T-helper 2 cell (primary cell): ENCODE results near the gene ZNF148.
"Not testable (repeated sequence)": the region's sequence is repeated elsewhere in the genome, so short reads cannot be mapped to it uniquely, and the experiment has no call there.

Experiments
- DNase-seq, 5 experiments: peaks; one replicate each; pipeline versions ENCODE4 v3.0.0 to v3.0.0-alpha.2; 2012 to 2022
- total RNA-seq, 2 donors: gene quantifications; one replicate each; lab custom pipeline; 2026; lab: John Stamatoyannopoulos, UW

The ZNF148 gene
- 55.5 to 85.5 reads per million in 2 donors for total RNA-seq

- DNase-seq = peak; percentile 83 to 96 (median 85)
Observed at GRCh38 chr3:125374996-125375941, at the start of gene ZNF148. Gene ZNF148, minus strand, starts transcription at chr3:125375325. Its CDS starts 61,685 bp downstream, at chr3:125313640.

- no peak for DNase-seq
Observed at GRCh38 chr3:125418306-125418705, 43.2 kb upstream of the ZNF148 start.

- DNase-seq = no peak
Observed at GRCh38 chr3:125416235-125416634, 41.1 kb upstream of the ZNF148 start.

- DNase-seq = no peak
Observed at GRCh38 chr3:125414669-125415068, 39.5 kb upstream of the ZNF148 start.

- DNase-seq = no peak
Observed at GRCh38 chr3:125410922-125411321, 35.8 kb upstream of the ZNF148 start.

- no peak for DNase-seq
Observed at GRCh38 chr3:125406070-125406469, 30.9 kb upstream of the ZNF148 start.

- not testable (repeated sequence) for DNase-seq
Observed at GRCh38 chr3:125405515-125405914, 30.4 kb upstream of the ZNF148 start.

- no peak for DNase-seq
Observed at GRCh38 chr3:125403789-125404188, 28.7 kb upstream of the ZNF148 start.

GRCh38 chr3:125402639-125403038 lies 27.5 kb upstream of the ZNF148 start:
- DNase-seq = no peak

GRCh38 chr3:125401402-125401801 lies 26.3 kb upstream of the ZNF148 start:
- no peak for DNase-seq

GRCh38 chr3:125398952-125399351 lies 23.8 kb upstream of the ZNF148 start:
- no peak for DNase-seq

- no peak for DNase-seq
Observed at GRCh38 chr3:125395091-125395490, 20.0 kb upstream of the ZNF148 start.

- no peak for DNase-seq
Observed at GRCh38 chr3:125394406-125394805, 19.3 kb upstream of the ZNF148 start.

GRCh38 chr3:125389282-125389681 lies 14.2 kb upstream of the ZNF148 start:
- DNase-seq = peak in 1 of 5 experiments; percentile 23

- DNase-seq = not testable (repeated sequence)
Observed at GRCh38 chr3:125388369-125388768, 13.2 kb upstream of the ZNF148 start.

- DNase-seq = no peak
Observed at GRCh38 chr3:125386811-125387210, 11.7 kb upstream of the ZNF148 start.

- no peak for DNase-seq
Observed at GRCh38 chr3:125383744-125384143, 8.6 kb upstream of the ZNF148 start.

- DNase-seq = no peak
Observed at GRCh38 chr3:125382298-125382697, 7.2 kb upstream of the ZNF148 start.

- peak in 1 of 5 experiments; percentile 90 for DNase-seq
Observed at GRCh38 chr3:125381743-125382142, 6.6 kb upstream of the ZNF148 start.

GRCh38 chr3:125381314-125381713 lies 6.2 kb upstream of the ZNF148 start:
- peak in 1 of 5 experiments; percentile 44 for DNase-seq

GRCh38 chr3:125379483-125379882 lies 4.4 kb upstream of the ZNF148 start:
- no peak for DNase-seq

GRCh38 chr3:125378762-125379161 lies 3.6 kb upstream of the ZNF148 start:
- no peak for DNase-seq

- no peak for DNase-seq
Observed at GRCh38 chr3:125375950-125376679, 990 bp upstream of the ZNF148 start.
